NCI-H187 (cell line): ENCODE measurements around the gene KRT7.
"Not testable (repeated sequence)": the region's sequence is repeated elsewhere in the genome, so short reads cannot be mapped to it uniquely, and the experiment has no call there.

Experiments used
- DNase-seq, 2 experiments: peaks; one replicate each; lab custom pipeline; 2025; lab: John Stamatoyannopoulos, UW

Gene KRT7

DNA sequence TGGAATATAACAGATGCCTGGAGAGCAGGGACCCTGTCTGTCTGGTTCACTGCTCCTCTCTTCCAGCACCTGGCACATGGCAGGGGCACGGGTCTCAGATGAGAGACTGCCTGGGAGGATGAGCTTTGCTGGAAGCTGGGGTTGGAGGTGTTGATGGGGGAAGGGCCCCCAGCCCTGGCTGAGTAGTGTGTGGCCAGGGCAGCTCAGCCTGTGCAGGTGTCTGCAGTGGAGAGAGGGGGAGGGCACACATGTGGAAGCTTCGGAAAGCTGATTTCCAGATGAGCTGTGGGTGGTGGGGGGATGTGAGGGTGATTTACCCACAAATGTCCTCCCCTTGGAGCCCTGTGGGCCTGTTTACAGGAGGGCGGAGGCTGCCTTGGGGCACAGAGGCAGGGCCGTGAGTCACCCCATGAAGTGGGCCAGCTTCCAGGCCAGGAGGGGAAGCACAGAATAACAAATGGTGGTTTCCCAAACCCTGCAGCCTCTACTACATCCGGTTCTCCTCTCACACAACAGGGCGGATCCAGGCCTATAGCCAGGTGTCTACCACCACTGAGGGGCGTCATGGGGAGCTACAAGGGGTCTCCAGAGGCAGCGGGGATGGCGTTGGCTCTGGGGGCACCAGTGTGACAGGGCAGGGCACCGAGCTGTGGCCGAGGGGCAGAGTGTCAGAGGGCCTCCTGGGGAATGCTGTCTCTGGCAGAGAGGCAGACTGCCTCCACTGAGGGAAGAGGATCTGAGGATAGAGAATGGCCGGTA is 11.0 kb downstream of the KRT7 start:
- no peak for DNase-seq

- DNase-seq, result no peak
Measured at GRCh38 chr12:52244615-52244994, 11.6 kb downstream of the KRT7 start.

GRCh38 chr12:52245259-52245961 is 12.4 kb downstream of the KRT7 start:
- DNase-seq, result no peak

- no peak for DNase-seq
Measured at GRCh38 chr12:52245962-52246569, 13.0 kb downstream of the KRT7 start.

DNA sequence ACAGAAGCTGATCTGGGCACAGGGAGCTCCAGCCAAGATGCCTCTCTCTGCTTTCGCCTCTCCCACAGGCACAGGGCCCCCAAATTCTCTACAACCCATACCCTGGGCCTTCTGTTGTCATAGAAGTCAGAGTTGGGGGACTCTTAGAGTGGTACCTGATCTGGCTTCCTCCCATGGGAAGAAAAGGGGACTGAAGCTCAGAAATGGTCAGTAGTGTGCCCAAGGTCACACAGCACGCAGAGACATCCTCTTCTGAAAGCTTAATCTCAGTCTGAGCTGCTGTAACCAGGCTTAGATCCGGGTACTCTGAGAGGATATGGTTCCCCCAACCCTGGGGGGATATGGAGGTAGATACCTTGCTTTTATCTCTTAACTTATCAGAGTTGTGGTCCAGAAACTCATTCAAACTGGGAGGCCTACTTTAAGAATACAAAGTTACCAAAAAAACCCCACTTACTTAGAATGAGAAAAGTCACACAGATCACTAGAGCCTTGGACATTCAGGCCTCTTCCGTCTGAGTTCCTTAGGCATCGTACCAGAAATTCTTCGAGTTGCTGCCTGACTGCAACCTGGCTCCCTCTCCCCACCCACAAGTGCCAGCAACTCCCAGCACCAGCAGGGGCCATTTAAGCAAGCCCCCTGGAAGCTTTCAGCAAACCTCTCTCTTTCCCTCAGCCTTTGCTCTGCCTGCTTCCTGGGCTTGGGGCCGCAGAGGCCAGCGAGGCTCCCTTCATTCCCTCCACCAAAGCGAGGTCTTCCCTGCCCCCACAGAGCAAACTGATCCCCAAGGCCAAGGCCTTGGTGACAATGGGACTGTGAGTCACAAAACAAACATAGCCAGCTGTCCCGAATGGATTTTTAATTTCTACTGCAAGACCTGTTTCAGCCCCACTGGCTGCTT is 13.9 kb downstream of the KRT7 start:
- DNase-seq, result no peak

DNA sequence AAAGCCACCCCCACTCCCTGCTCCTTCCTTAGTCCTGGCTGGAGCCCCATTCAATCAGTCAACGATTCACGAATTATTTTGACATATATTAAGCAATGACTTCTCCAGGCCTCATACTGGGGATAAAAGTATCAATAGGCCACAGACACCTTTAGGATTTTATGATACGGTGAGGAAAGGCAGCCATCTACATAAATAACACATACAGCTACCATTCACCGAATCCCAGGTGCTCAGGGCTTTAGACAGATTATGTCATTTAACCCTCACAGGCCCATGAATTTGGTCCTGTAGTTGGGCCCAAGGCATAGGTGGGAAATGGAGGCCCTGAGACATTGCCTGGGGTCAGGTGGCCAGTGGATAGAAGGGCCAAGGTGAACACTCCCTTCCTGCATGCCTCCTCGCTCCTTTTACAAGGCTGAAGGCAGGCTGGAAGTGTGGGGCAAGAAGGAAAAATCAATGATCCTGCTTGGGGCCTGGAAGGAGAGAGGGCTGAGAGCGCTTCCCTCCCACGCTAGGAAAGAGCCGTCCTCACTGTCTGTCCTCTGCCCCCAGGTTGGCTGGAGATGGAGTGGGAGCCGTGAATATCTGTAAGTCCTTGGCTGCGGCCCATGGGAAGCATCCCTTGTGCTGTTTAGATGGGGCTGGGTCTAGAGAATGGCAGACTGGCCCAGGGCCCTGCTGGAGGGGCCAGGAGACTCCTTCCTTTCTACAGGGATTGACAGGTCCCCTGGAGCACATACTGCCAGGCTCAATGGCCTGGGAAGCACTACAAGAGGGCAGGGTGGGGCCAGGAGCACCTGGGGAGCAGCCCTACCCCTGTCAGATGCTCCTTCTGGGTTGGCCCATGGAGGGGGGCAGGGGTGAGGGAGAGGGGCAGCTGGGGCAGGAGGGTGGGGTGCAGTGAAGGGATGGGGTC is 14.8 kb downstream of the KRT7 start:
- DNase-seq, result no peak

- no peak for DNase-seq
Measured at GRCh38 chr12:52248541-52249461, 15.8 kb downstream of the KRT7 start.

DNA sequence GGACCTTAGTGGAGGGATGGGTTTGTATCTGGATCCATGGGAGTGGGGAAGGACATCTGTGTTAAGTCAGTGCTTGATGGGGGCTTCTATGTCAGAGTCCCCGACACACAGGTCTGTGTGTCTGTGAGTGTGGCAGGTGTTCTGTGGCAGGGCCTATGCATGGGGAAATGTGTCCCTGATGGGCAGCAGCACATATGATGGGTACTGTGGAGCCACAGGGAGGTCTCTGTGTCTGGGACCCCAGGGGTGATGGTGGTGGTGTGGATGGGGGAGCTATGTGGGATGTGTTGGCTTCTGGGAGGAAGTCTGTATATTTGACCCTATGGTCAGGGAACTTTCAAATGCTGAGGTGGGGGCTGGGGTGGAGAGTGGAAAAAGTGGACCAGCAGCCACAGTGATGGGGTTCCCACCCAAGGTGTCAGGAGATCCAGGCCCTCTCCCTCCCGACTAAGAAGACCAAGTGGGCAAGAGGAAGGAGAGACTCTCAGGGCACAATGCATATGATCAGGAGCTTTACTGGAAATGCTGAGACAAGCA is 16.5 kb downstream of the KRT7 start:
- DNase-seq, result no peak

GRCh38 chr12:52250048-52250990 is 17.3 kb downstream of the KRT7 start:
- no peak for DNase-seq

- no peak for DNase-seq
Measured at GRCh38 chr12:52251367-52252051, 18.5 kb downstream of the KRT7 start.

- DNase-seq, result not testable (repeated sequence)
Measured at GRCh38 chr12:52252175-52252615, 19.2 kb downstream of the KRT7 start.

DNA sequence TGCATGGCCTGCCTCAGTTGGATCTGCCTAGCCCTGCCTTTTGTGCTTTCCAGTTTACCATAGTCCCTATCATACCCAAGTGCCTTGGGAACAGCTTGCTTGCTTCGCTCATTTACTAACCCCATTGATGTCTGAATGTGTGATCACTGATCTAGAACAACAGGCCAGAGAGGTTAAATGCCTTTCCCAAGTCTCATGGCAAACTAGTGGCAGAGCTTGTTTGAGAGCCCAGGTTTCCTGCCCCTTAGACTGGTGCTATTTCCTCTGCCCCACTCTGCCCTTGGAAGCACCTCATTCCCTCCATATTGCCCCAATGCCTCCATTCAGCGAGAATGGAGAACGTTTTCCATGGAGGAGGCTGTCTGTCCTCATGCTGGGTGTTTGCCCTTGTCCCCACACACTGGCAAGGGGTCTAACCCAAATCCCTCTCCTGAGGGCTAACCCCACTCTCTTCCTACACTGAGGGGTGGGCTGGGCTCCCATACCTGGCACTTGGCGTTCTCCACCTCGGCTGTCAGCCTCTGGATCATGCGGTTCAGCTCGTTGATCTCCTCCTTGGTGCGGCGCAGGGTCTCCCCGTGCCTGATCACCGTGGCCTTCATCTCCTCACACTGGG is 19.8 kb downstream of the KRT7 start:
- no peak for DNase-seq

DNA sequence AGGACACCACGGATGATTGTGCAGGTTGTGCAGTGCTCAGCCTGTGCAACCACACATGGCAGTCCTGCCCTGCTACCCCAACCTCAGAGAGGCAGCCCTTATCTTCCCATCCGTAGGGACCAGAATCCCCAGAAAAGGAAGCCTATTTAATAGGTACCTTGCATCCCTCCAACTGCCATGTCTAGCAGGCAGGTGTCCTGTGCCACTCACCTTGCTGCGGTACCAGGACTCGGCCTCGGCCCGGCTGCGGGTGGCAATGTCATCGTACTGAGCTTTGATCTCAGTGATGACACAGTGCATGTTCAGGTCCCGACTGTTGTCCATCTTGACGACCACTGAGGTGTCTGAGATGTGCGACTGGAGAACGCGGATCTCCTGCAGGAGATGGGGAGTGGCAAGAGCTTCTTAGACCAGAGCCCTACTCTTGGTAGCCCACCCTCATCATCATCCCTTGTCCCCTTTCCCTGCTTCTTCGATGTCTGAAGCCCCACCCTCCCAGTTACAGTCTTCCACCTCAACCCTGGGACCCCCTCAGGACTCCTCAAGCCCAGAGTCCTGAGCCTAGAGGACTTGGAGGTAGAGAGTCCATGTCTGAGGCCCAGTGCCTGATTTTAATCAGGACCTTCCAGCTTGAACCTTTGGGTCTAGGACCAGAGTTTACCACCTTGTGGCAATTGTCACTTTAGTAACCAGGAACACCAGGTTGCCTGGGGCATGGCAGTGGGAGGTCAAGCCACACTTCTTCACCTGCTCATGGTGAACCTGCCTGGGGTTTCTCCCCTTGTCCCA is 20.5 kb downstream of the KRT7 start:
- no peak for DNase-seq

- no peak for DNase-seq
Measured at GRCh38 chr12:52254180-52254964, 21.3 kb downstream of the KRT7 start.

DNA sequence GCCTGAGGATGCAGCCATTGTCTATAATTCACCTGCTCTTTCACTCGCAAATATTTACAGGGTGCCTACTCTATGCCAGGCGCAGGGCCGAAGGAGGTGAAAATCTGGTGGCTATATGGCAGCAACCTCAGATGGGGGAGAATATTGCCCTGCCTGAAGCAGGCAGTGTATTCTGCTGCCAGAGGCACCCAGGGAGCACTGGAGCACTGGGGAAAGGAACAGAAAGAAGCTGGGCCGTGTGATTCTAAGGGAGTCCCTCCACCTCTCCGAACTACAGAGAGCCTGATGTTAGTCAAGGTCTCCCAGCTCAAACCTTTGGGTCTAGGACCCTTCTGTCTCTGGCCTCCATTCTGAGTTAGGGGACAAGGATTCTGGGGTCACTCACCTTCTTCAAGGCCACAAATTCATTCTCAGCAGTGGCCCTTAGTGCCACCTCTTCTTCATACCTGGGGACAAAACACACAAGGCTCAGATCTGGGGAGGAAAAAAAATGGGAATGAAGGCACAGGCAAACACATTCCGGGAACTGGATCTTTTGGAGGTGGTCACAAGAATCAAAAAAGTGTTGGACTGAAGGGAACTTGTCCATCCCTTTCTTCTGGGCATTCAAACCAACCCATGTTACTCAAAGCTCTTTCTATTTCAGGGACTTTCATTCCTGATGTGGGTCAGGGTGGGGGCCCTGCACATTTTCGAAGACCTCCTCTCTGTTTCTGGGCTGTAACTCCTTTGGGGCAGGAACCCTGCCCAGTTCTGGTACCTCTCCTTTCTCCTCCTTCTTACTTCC is 22.1 kb downstream of the KRT7 start:
- no peak for DNase-seq
